Uterus (tissue), 2 donors: ENCODE results near the gene OPTC.

Source experiments
- POLR2A ChIP-seq, 2 donors: fragments of 450-650 bp; IDR thresholded peaks; one replicate each; pipeline ENCODE4 v1.6.1; 2016; ENCODE audit warnings: antibody characterized with exemption in 2 of 2, mild to moderate bottlenecking in 1 of 2, moderate library complexity in 1 of 2
- TF ChIP-seq, protein P1 (sequence below), 4 experiments: fragments of 200-600 bp in 2 of 4; fragments of 450-650 bp in 2 of 4; sonication (generic) in 2 of 4; IDR thresholded peaks; one replicate each; pipeline ENCODE4 v1.5.1; 2016 to 2019; ENCODE audit warnings: antibody characterized with exemption in 4 of 4, mild to moderate bottlenecking in 2 of 4, moderate library complexity in 1 of 4

DNA sequence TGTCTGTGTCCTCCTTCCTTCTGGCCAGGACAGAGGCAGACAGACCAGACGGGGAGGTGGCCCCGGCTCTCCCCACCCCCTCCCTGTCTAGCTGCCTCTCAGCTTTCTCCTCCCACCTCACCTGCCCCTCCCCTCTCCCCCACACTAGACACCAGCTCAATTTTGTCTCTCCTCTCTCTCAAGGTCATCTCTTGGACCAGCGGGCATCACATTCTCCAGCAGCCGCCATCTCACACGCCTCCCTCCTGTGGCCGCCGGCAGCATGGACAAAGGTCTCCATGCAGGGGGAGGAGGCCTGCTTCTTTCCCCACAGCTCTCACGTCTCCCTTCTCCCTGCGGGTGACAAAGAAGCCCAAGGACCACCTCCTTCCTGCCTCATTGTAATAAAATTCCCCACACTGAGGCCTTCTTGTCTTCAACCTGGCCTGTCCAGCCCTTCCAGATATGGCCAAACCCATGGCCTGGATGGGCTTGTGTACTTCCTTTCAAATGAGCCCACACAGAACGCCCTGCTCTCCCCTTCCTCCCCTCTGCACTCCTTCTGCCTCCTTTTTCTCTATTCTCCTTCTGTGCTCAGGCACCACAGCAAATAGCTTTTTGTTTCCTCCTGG, 14.6 kb downstream of the OPTC start:
- TF ChIP-seq, protein P1, sequence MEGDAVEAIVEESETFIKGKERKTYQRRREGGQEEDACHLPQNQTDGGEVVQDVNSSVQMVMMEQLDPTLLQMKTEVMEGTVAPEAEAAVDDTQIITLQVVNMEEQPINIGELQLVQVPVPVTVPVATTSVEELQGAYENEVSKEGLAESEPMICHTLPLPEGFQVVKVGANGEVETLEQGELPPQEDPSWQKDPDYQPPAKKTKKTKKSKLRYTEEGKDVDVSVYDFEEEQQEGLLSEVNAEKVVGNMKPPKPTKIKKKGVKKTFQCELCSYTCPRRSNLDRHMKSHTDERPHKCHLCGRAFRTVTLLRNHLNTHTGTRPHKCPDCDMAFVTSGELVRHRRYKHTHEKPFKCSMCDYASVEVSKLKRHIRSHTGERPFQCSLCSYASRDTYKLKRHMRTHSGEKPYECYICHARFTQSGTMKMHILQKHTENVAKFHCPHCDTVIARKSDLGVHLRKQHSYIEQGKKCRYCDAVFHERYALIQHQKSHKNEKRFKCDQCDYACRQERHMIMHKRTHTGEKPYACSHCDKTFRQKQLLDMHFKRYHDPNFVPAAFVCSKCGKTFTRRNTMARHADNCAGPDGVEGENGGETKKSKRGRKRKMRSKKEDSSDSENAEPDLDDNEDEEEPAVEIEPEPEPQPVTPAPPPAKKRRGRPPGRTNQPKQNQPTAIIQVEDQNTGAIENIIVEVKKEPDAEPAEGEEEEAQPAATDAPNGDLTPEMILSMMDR (IDR thresholded peaks at IDR 0.05) = no peak
- TF ChIP-seq POLR2A (IDR thresholded peaks at IDR 0.05) = no peak
